Measurements from ENCODE around the gene UNC50. TPM values are rescaled to one million over a fixed set of nuclear protein-coding genes. Genes with fewer than 3 reads are reported as not detected.
"Not testable (repeated sequence)": the region's sequence is repeated elsewhere in the genome, so short reads cannot be mapped to it uniquely, and the experiment has no call there.

UNC50 gene
- total RNA-seq, 1 donor from 2014 or later, result 27.9 TPM

DNA sequence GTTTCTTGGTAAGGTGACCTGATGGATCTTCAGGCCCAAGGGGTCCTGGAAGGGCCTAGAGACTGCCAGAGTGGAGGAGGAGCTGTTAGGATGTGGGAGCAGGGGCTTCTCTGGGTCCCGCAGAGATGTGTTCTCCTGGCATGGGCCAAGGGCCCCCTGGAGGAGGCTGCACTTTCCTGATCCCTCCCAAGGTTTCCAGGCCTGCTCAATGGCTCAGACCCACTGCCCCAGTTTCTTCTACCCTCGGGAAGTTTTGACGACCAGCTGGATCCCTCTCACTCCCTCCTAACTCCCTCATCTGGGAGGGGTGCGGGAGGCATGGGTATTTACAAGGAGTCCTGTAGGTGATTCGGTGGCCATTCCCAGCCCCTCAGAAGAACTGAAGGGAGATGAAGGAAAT is 36.2 kb upstream of the UNC50 start:
- intact Hi-C loops (cut with DNase I), result no loop called here
- no peak for DNase-seq (ENCODE audit: low spot score)

DNA sequence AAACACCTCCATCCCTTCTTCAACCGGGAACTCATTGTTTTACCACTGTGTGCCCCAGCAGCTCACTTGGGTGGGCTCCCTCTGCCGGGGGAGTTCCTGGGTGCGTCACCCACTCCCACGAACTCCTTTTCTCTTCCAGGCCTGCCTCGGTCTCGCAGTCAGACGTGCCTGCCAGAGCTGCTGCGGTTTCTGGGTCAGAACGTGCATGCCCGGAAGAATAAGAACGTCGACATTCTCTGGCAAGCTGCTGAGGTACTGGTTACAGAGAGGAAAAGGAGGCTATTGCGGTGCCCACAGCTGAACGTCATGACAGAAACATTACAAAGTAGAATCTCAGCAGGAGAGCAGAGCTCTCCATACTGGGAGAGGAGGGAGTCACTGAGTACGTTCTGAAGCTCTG is 35.7 kb upstream of the UNC50 start:
- intact Hi-C loops (cut with DNase I), result no loop called here
- no peak for DNase-seq (ENCODE audit: low spot score)

GRCh38 chr2:98573426-98573825 is 35.0 kb upstream of the UNC50 start:
- intact Hi-C loops (cut with DNase I), result no loop called here
- no peak for DNase-seq (ENCODE audit: low spot score)

GRCh38 chr2:98576666-98577312 is 31.6 kb upstream of the UNC50 start:
- intact Hi-C loops (cut with DNase I), result no loop called here
- no peak for DNase-seq (ENCODE audit: low spot score)

GRCh38 chr2:98577313-98577712 is 31.1 kb upstream of the UNC50 start:
- intact Hi-C loops (cut with DNase I), result no loop called here
- DNase-seq (ENCODE audit: low spot score), result no peak

GRCh38 chr2:98578231-98578630 is 30.2 kb upstream of the UNC50 start:
- intact Hi-C loops (cut with DNase I), result no loop called here
- DNase-seq (ENCODE audit: low spot score), result no peak

GRCh38 chr2:98579926-98580325 is 28.5 kb upstream of the UNC50 start:
- no peak for DNase-seq (ENCODE audit: low spot score)
- intact Hi-C loops (cut with DNase I), result no loop called here

DNA sequence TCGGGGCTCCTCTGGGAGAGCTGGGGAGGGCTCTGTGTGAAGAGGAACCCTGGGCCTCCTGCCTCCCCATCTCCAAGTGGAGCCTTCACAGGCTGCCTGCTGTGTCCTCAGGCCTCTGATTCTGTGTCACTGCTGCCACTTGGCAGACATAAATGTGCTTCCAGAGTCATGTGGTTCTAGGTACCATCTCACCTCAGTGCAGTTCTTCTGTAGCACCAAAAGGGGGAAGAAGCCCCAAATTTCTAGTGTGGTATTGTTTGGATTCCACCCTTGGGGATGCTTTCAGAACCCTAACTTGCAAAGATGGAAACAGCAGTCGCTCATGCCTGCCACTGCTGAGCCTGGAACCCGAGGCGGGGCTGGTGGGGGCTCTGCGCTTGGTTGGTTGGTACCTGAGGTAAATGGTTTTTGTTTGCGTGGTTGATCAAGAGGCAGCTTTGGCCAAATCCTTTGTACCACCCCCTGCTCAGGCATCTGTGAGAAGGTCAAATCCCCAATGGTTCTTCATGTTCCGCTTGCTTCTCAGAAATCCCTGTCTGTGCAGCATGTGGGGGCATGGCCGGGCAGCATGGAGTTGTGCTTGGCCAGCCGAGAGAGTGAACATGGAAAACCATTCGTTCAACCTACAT is 27.6 kb upstream of the UNC50 start:
- intact Hi-C loops (cut with DNase I), result no loop called here
- DNase-seq (ENCODE audit: low spot score), result no peak

DNA sequence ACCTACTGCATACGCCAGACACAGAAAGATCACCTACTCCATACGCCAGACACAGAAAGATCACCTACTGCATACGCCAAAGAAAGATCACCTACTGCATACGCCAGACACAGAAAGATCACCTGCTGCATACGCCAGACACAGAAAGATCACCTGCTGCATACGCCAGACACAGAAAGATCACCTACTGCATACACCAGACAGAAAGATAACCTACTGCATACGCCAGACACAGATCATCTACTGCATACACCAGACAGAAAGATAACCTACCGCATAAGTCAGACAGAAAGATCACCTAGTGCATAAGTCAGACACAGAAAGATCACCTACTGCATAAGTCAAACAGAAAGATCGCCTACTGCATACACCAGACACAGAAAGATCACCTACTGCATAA is 25.9 kb upstream of the UNC50 start:
- no peak for DNase-seq (ENCODE audit: low spot score)
- intact Hi-C loops (cut with DNase I), result no loop called here

GRCh38 chr2:98583276-98583675 is 25.1 kb upstream of the UNC50 start:
- intact Hi-C loops (cut with DNase I), result no loop called here
- DNase-seq (ENCODE audit: low spot score), result no peak

DNA sequence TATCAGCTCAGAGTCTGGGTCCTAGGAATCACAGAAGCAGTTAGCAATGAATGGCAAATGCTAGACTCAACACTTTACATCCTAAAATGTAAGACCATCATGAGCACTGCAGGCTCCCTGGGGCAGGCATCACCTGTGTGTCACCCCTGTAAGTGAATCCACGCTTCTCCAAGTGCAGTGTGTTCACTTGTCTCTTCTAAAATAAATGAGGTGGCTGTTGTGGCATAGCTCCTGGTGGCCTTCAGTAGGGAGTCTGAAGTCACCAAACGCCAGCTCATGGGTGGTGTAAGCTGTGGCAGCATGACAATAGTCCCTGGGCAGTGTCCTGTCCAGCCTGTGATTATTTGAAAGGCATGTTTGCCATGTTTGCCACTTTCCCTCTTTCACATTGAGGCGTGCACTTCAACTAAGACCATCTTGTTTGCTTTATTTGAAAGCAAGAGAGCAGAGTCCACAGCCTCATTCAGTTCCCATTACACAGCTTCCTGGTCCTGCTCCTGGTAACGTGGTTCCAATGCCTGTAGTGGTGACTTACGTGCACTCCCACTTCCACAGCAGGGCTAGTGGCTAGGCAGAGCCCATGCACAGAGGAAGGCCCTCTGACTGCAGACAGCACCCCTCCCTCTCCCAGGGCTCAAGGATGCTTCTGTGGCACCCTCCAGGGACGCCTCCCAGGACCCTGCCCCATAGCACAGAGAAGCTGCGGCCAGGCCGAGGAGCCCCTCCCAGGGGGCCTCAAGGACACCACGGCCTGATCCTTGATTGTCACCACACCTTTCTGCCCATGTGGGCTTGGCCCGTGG is 24.4 kb upstream of the UNC50 start:
- no peak for DNase-seq (ENCODE audit: low spot score)
- intact Hi-C loops (cut with DNase I), result no loop called here

GRCh38 chr2:98585386-98585785 is 23.0 kb upstream of the UNC50 start:
- DNase-seq (ENCODE audit: low spot score), result no peak
- intact Hi-C loops (cut with DNase I), result no loop called here

DNA sequence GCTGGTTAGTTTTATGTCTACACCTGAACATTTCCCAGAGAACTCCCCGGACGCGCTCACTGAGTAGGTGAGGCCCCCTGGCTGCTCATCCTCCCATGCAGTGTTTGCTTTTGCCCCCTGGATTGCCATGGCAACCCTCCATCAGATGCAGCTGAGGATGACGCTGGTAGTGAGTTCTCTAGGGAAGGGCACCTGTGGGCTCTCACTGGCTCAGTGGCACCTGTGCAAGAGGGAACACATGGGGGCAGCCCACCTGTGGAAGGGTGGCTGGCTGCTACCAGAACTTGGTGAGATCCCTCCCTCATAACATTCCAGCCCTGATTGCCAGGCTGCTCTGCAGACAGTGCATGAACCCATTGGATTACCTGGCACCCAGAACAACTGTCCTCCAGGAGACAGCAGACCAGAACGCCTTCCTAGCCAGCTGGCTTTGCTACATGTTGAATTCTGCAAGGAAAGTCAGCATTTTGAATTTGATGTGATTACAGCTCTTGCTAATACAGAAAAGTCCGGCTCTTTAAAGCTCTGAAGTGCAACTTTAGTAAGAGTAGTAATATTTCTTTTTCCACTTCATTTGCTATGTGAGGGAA is 21.7 kb upstream of the UNC50 start:
- intact Hi-C loops (cut with DNase I), result no loop called here
- no peak for DNase-seq (ENCODE audit: low spot score)

GRCh38 chr2:98588880-98589431 is 19.4 kb upstream of the UNC50 start:
- intact Hi-C loops (cut with DNase I), result no loop called here
- DNase-seq (ENCODE audit: low spot score), result no peak

DNA sequence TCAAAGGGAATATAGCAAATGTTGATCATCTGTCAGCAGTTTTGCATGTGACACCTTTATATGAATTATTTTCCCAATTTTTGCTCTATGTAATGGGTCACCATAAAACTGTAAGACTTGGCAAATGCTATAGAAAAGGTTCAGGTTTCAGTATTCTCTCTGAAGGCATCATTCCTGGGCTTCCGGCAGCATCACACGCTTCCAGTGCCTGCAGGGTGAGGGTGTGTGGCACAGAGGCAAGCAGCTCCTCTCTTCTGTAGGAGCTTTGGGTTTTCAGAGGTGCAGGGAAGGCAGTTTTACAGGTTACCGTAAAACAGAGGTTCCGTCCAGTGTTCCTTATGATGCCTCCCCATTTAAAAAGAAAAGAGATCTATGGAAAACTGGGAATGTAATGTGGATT is 18.9 kb upstream of the UNC50 start:
- DNase-seq (ENCODE audit: low spot score), result no peak
- intact Hi-C loops (cut with DNase I), result no loop called here

GRCh38 chr2:98592565-98592964 is 15.8 kb upstream of the UNC50 start:
- intact Hi-C loops (cut with DNase I), result no loop called here
- DNase-seq (ENCODE audit: low spot score), result no peak

DNA sequence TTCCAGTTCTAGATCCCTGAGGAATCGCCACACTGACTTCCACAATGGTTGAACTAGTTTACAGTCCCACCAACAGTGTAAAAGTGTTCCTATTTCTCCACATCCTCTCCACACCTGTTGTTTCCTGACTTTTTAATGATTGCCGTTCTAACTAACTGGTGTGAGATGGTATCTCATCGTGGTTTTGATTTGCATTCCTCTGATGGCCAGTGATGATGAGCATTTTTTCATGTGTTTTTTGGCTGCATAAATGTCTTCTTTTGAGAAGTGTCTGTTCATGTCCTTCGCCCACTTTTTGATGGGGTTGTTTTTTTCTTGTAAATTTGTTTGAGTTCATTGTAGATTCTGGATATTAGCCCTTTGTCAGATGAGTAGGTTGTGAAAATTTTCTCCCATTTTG is 13.7 kb upstream of the UNC50 start:
- intact Hi-C loops (cut with DNase I), result not testable (repeated sequence)

DNA sequence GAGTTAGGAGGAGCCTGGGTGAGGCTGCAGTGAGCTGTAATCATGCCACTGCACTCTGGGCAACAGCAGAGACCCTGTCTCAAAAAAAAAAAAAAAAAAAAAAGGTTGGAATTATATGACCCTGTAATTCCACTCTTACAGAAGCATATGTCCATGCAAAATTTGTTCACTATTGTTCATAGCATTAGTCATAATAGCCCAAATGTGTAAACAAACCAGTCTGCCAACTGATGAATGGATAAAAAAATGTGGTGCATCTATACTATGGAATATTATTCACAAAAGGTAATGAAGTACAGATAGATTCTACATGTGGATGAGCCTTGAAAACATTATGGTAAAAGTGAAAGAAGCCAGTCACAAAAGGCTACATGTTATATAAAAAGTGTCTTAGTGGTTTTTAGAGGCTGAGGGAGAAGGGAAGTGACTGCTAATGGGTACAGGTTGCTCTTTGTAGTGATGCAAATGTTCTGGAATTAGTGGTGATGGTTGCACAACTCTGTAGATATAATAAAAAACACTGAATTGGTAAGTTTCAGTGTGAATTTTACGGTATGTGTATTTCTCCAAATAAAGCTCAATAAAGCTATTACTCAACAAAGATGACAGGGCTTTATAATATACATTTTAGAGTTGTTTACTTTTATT is 9.5 kb upstream of the UNC50 start:
- DNase-seq (ENCODE audit: low spot score), result no peak
- intact Hi-C loops (cut with DNase I), result no loop called here

More for the DNA sequence above, 13.7 kb upstream of the UNC50 start:
- not testable (repeated sequence) for DNase-seq (ENCODE audit: low spot score)

GRCh38 chr2:98601532-98602132 is 6.8 kb upstream of the UNC50 start:
- DNase-seq (ENCODE audit: low spot score), result no peak
- intact Hi-C loops (cut with DNase I), result loop anchor here (5.0 to 10.0 kb wide), 2 partner anchors 157 to 189 kb away; partner anchors contain the start of gene INPP4A

Data from cardiac septum (tissue), 1 donor.